ENCODE measurements around the gene CD81. TPM values are rescaled to one million over a fixed set of nuclear protein-coding genes. Genes with fewer than 3 reads are reported as not detected.

CD81 gene
- total RNA-seq, 1 experiment from 2014 or later: 356 TPM

DNA sequence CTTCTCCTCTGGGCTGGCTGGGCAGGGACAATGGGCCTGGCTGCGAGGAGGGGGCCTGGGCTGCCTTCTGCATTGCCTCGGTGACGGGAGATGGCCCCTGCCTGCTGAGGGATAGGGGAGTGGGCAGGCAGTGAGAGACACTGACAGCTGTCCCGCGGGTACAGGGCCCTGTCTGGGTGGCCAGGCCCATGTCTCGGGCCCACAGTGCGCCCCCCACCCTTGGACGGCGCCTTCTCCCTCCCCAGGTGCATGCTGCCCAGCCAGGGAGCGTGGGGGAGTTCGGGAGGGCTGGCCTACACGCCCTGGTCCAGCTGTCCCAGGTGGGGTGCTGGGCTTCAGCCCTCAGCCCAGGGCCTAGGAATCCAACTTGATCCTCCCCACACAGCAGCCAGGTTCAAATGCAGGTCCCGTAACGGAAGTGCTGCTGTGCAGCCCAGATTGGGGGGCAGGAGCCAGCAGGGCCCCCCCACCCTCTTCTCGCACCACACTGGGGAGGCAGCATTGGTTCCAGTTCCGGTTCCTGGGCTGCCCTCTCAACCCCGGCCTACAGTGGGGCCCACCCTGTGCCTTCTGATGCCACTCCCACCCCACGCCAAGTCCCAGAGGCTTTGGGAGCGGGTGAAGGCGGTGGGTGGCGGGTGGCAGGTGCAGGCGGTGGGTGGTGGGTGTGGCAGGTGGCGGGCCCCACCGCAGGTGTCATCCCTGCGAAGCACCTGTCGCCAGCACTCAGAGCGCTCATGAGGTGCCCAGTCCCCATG, 16.2 kb downstream of the CD81 start:
- H3K4me1 ChIP-seq (ENCODE audit: low read length): peaks cover 100% of the 10 kb centered on the region
- no peaks in the 10 kb centered on the region for H3K27me3 ChIP-seq (ENCODE audit: low read length)
- no peak overlapping the region for H2AFZ ChIP-seq (ENCODE audit: low read length)
- H3K9me2 ChIP-seq (replicated peaks; ENCODE audit: insufficient read depth, low read length): no peaks in the 10 kb centered on the region
- peak overlapping the region; percentile 100 for H3K27ac ChIP-seq (ENCODE audit: low read length)
- peak overlapping the region; percentile 85 for H3K4me2 ChIP-seq (ENCODE audit: low read depth, low read length, poor library complexity, severe bottlenecking)
- peaks cover 55% of the 10 kb centered on the region for H4K20me1 ChIP-seq (ENCODE audit: insufficient read depth, low read depth, low read length)
- peak; percentile 70 for DNase-seq
- H3K9ac ChIP-seq (ENCODE audit: low read length): peak overlapping the region; percentile 99
- H3K4me3 ChIP-seq (ENCODE audit: low read length): peak overlapping the region; percentile 19; the same call in 1 of the 2 replicates
- H3K9me3 ChIP-seq (ENCODE audit: low read length): no peaks in the 10 kb centered on the region
- peaks cover 57% of the 10 kb centered on the region for H3K79me2 ChIP-seq (ENCODE audit: low read length)
- H3K36me3 ChIP-seq (ENCODE audit: insufficient read depth, low read length): peaks cover 39% of the 10 kb centered on the region

DNA sequence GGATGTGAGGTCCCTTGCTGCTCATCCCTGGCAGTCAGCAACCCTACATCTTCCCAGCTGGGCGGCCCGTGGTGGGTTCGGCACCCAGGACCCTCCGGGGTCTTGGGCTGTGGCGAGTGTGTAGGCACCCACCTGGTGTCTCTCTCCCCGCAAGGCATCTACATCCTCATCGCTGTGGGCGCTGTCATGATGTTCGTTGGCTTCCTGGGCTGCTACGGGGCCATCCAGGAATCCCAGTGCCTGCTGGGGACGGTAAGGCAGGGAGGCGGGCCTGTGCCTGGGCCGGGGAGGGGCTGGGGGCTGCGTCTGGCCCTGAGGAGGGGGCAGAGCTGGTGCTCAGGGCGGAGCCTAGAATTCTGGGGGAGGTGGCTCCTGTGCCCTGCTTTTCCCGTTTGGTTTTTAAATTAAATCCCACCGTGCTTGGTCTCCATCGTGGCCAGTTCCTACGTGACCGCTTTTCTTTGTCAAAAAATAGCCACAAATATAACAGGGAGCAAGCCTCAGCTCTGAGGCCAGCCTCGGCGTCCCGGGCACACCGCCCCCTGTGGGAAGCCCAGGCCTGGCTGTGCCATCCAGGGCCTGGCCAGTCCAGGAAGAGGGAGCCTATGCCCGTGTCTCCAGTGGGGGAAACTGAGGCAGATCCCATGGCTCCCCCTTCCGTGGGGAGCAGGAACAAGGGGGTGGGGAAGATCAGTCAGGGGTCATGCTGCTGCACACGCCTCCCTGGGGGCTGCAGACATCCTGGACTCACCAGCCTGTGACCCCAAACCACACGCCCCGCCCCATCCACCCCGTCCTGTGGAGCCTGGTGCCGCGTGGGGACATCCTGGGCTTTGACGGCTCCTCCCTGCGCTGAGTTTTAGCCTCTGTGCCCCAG, 17.1 kb downstream of the CD81 start:
- DNase-seq: peak; percentile 75
- Histone ChIP-seq H3K79me2 (ENCODE audit: low read length) (peaks cover 49% of the 10 kb centered on the region), H3K4me2 (ENCODE audit: low read depth, low read length, poor library complexity, severe bottlenecking) (peak overlapping the region; percentile 85), H3K27me3 (ENCODE audit: low read length) (no peaks in the 10 kb centered on the region), H3K9me3 (ENCODE audit: low read length) (no peaks in the 10 kb centered on the region), H2AFZ (ENCODE audit: low read length) (no peak overlapping the region), H3K36me3 (ENCODE audit: insufficient read depth, low read length) (peaks cover 39% of the 10 kb centered on the region), H3K4me1 (ENCODE audit: low read length) (peaks cover 100% of the 10 kb centered on the region), H3K4me3 (ENCODE audit: low read length) (peak overlapping the region; percentile 19; the same call in 1 of the 2 replicates), H4K20me1 (ENCODE audit: insufficient read depth, low read depth, low read length) (peaks cover 55% of the 10 kb centered on the region), H3K27ac (ENCODE audit: low read length) (peak overlapping the region; percentile 100), H3K9ac (ENCODE audit: low read length) (peak overlapping the region; percentile 99), H3K9me2 (replicated peaks; ENCODE audit: insufficient read depth, low read length) (no peaks in the 10 kb centered on the region)

- Histone ChIP-seq H3K79me2 (ENCODE audit: low read length) (peaks cover 43% of the 10 kb centered on the region), H3K9me2 (replicated peaks; ENCODE audit: insufficient read depth, low read length) (no peaks in the 10 kb centered on the region), H3K9me3 (ENCODE audit: low read length) (no peaks in the 10 kb centered on the region), H3K36me3 (ENCODE audit: insufficient read depth, low read length) (peaks cover 39% of the 10 kb centered on the region), H4K20me1 (ENCODE audit: insufficient read depth, low read depth, low read length) (peaks cover 55% of the 10 kb centered on the region), H3K4me3 (ENCODE audit: low read length) (no peak overlapping the region), H3K4me2 (ENCODE audit: low read depth, low read length, poor library complexity, severe bottlenecking) (peak overlapping the region; percentile 85), H2AFZ (ENCODE audit: low read length) (no peak overlapping the region), H3K4me1 (ENCODE audit: low read length) (peaks cover 100% of the 10 kb centered on the region), H3K27me3 (ENCODE audit: low read length) (no peaks in the 10 kb centered on the region), H3K27ac (ENCODE audit: low read length) (peak overlapping the region; percentile 100), H3K9ac (ENCODE audit: low read length) (peak overlapping the region; percentile 99)
- DNase-seq: no peak
Measured at GRCh38 chr11:2394818-2395105, 17.7 kb downstream of the CD81 start.

DNA sequence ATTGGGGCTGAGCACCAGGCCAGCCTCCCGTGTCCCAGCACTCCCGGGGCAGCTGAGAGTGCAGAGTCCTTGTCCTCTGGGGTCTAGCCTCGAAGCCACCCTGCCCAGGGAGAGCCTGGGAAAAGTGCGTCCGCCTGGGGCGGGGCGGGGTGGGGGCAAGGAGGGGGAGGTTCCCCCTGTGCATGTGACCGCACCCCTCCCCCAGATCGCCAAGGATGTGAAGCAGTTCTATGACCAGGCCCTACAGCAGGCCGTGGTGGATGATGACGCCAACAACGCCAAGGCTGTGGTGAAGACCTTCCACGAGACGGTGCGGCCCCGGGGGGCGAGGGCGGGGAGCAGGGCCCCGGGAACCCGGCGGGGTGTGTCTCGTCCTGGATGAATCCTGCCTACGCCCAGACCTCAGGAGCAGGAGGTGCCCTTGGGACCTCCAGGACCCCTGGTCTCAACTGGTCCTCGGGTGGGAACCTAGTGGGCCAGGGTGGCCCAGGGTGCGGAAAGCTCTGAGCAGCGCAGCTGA, 18.2 kb downstream of the CD81 start:
- H3K9me3 ChIP-seq (ENCODE audit: low read length): no peaks in the 10 kb centered on the region
- H3K36me3 ChIP-seq (ENCODE audit: insufficient read depth, low read length): peaks cover 38% of the 10 kb centered on the region
- DNase-seq: no peak
- H3K4me1 ChIP-seq (ENCODE audit: low read length): peaks cover 98% of the 10 kb centered on the region
- H3K4me3 ChIP-seq (ENCODE audit: low read length): no peak overlapping the region
- H3K9me2 ChIP-seq (replicated peaks; ENCODE audit: insufficient read depth, low read length): no peaks in the 10 kb centered on the region
- no peak overlapping the region for H2AFZ ChIP-seq (ENCODE audit: low read length)
- H3K9ac ChIP-seq (ENCODE audit: low read length): peak overlapping the region; percentile 99
- H3K79me2 ChIP-seq (ENCODE audit: low read length): peaks cover 38% of the 10 kb centered on the region
- peaks cover 51% of the 10 kb centered on the region for H4K20me1 ChIP-seq (ENCODE audit: insufficient read depth, low read depth, low read length)
- no peaks in the 10 kb centered on the region for H3K27me3 ChIP-seq (ENCODE audit: low read length)
- H3K27ac ChIP-seq (ENCODE audit: low read length): peak overlapping the region; percentile 100
- no peak overlapping the region for H3K4me2 ChIP-seq (ENCODE audit: low read depth, low read length, poor library complexity, severe bottlenecking)

GRCh38 chr11:2395856-2396255, 18.7 kb downstream of the CD81 start:
- H3K27ac ChIP-seq (ENCODE audit: low read length): peak overlapping the region; percentile 100
- peaks cover 35% of the 10 kb centered on the region for H3K36me3 ChIP-seq (ENCODE audit: insufficient read depth, low read length)
- peaks cover 34% of the 10 kb centered on the region for H3K79me2 ChIP-seq (ENCODE audit: low read length)
- H3K27me3 ChIP-seq (ENCODE audit: low read length): no peaks in the 10 kb centered on the region
- H3K4me1 ChIP-seq (ENCODE audit: low read length): peaks cover 92% of the 10 kb centered on the region
- no peaks in the 10 kb centered on the region for H3K9me3 ChIP-seq (ENCODE audit: low read length)
- H2AFZ ChIP-seq (ENCODE audit: low read length): no peak overlapping the region
- H3K4me3 ChIP-seq (ENCODE audit: low read length): no peak overlapping the region
- no peaks in the 10 kb centered on the region for H3K9me2 ChIP-seq (replicated peaks; ENCODE audit: insufficient read depth, low read length)
- peaks cover 47% of the 10 kb centered on the region for H4K20me1 ChIP-seq (ENCODE audit: insufficient read depth, low read depth, low read length)
- DNase-seq: no peak
- no peak overlapping the region for H3K4me2 ChIP-seq (ENCODE audit: low read depth, low read length, poor library complexity, severe bottlenecking)
- peak overlapping the region; percentile 12; the same call in 1 of the 2 replicates for H3K9ac ChIP-seq (ENCODE audit: low read length)

DNA sequence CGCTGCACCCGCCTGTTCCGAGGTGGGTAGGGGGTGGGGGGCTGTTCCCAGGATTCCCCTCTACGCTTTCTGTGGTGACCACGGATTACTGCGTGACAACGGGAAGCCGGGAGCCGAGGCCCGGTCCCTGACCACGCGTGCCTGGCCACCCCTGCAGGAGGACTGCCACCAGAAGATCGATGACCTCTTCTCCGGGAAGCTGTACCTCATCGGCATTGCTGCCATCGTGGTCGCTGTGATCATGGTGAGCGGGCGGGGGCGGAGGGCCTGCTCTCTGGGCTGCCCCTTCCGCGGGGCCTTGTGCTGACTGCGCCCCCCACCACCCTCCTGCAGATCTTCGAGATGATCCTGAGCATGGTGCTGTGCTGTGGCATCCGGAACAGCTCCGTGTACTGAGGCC, 19.4 kb downstream of the CD81 start:
- H2AFZ ChIP-seq (ENCODE audit: low read length): no peak overlapping the region
- H4K20me1 ChIP-seq (ENCODE audit: insufficient read depth, low read depth, low read length): peaks cover 43% of the 10 kb centered on the region
- DNase-seq: no peak
- no peaks in the 10 kb centered on the region for H3K9me3 ChIP-seq (ENCODE audit: low read length)
- H3K4me3 ChIP-seq (ENCODE audit: low read length): no peak overlapping the region
- peaks cover 34% of the 10 kb centered on the region for H3K79me2 ChIP-seq (ENCODE audit: low read length)
- no peak overlapping the region for H3K9ac ChIP-seq (ENCODE audit: low read length)
- H3K4me1 ChIP-seq (ENCODE audit: low read length): peaks cover 88% of the 10 kb centered on the region
- no peaks in the 10 kb centered on the region for H3K27me3 ChIP-seq (ENCODE audit: low read length)
- peaks cover 32% of the 10 kb centered on the region for H3K36me3 ChIP-seq (ENCODE audit: insufficient read depth, low read length)
- no peak overlapping the region for H3K4me2 ChIP-seq (ENCODE audit: low read depth, low read length, poor library complexity, severe bottlenecking)
- no peaks in the 10 kb centered on the region for H3K9me2 ChIP-seq (replicated peaks; ENCODE audit: insufficient read depth, low read length)
- peak overlapping the region; percentile 100; the same call in 1 of the 2 replicates for H3K27ac ChIP-seq (ENCODE audit: low read length)

- peak overlapping the region; percentile 90 for H3K27ac ChIP-seq (ENCODE audit: low read length)
- H2AFZ ChIP-seq (ENCODE audit: low read length): no peak overlapping the region
- no peaks in the 10 kb centered on the region for H3K27me3 ChIP-seq (ENCODE audit: low read length)
- no peak overlapping the region for H3K4me3 ChIP-seq (ENCODE audit: low read length)
- no peaks in the 10 kb centered on the region for H3K9me2 ChIP-seq (replicated peaks; ENCODE audit: insufficient read depth, low read length)
- no peak overlapping the region for H3K9ac ChIP-seq (ENCODE audit: low read length)
- no peaks in the 10 kb centered on the region for H3K9me3 ChIP-seq (ENCODE audit: low read length)
- no peak for DNase-seq
- H4K20me1 ChIP-seq (ENCODE audit: insufficient read depth, low read depth, low read length): peaks cover 43% of the 10 kb centered on the region
- peaks cover 34% of the 10 kb centered on the region for H3K79me2 ChIP-seq (ENCODE audit: low read length)
- H3K4me1 ChIP-seq (ENCODE audit: low read length): peaks cover 88% of the 10 kb centered on the region
- H3K36me3 ChIP-seq (ENCODE audit: insufficient read depth, low read length): peaks cover 29% of the 10 kb centered on the region
- peak overlapping the region; percentile 4 for H3K4me2 ChIP-seq (ENCODE audit: low read depth, low read length, poor library complexity, severe bottlenecking)
Measured at GRCh38 chr11:2397005-2397404, 19.9 kb downstream of the CD81 start.
